ENCODE data around the gene HLA-DRB5.
"Not testable (repeated sequence)": the region's sequence is repeated elsewhere in the genome, so short reads cannot be mapped to it uniquely, and the experiment has no call there.

HLA-DRB5 gene

DNA sequence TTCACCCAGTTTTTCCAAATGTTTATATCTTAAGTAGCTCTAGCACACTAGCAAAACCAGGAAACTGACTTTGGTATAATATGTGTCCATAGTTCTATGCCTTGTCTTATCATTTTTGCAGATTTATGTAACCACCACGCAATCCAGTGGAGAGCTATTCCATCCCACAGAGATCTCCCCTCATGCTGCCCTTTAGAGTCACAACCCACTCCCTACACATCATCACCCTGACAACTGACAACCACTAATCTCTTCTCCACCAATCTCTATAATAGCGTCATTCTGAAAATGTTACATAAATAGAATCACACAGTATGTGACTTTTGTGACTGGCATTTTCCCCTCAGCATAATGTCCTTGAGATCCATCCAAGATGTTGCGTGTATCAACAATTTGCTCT is 29.1 kb downstream of the HLA-DRB5 start:
- DNase-seq (ENCODE audit: low read depth): no peak

DNA sequence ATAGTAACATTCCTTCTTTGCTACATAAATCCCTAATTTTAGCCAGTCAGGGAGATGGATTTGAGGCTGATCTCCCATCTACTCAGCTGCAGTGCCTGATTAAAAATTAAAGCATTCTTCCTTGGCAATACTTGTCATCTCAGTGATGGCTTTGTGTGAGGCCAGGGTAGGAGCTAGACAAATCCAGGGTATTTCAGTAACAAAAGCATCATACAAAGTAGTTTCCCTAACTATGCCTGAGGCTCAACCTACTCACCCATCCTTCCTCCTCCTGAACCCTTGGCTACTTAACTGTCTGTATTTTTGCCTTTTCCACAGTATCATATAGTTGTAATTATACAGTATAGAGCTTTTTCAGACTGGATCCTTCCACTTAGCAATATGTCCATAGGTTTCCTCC is 37.7 kb downstream of the HLA-DRB5 start:
- DNase-seq (ENCODE audit: low read depth): no peak

DNA sequence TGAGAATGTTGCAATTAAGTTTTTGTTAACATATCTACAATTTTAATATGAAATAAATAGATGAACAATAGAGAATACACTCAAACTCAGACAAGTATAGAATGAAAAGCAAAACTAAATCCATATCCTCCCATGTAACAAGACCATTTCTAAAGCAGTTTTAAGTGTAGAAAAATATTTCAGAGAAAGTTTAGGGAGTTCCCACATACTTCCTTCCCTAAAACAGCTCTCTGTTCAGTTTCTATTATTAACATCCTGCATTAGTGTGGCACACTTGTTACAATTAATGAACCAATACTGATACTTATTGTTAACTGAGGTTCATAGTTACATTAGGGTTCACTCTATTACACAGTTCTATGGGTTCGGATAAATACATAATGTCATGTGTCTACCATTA is 38.4 kb downstream of the HLA-DRB5 start:
- DNase-seq (ENCODE audit: low read depth): no peak

DNA sequence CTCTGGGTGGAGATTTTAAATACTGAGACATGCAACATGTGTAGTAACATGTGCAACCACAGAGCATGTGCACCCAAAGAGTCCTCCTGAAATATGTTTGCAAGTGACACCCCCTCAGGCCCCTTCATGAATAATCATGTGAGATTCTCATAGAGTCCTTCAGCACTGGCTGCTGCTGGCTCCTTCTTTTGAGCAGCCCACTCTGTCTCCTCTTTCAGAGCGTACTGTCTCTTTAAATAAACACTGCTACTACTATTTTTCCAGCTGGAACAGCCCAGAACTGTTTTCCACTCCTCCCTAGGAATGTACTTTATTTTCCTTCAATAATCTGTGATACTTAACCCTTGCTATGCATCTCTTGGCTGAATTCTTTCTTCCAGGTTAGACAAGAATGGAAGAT is 42.0 kb downstream of the HLA-DRB5 start:
- DNase-seq (ENCODE audit: low read depth): no peak

DNA sequence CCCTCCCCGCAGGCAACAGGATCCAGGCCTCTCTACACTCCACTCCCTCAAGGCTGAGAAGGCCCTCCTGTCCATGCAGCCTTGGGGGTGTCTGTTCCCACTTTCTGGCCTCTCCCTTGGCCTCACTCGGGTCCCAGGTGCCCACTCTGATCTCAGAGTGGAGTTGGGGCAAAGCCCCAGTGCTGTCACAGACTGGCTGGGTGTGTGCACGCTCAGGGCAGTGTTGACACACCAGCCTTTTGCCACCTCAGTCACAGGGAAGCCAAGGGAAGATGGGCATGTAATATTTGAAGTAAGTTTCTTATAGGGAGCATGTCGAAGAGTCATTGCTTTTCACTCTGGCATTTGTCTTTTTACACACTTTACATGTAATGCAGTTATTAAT is 45.5 kb downstream of the HLA-DRB5 start:
- DNase-seq (ENCODE audit: low read depth): no peak

DNA sequence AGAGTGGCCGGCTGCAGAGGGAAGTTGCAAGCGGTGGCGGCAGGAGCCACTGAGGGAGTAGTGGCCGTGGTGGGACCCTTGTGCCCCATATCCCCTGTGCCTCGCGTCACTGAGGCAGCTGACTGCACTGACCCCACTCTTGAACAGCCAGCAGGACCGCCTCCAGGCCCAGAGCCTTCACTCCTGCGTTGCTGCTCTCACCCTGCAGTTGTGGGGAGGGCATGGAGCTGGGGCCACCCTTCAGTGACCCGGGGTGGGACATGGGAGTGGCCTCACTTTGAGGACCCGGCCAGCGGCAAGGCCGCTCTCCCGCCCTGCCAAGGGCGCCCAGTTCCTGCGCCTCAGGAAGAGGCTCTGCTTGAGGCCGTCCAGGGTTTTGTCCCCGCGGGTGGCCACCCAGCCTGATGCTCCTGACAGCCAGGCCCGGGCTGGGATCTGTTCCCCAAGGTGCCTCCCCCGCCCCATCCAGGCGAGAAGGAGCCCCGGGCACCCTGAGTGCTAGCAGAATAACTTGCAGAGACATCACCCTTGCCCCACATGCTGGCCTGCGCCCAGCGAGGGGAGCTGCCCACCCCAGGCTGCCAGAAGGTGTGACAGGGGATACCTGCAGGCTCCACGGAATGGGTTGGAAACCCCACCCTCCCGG is 46.0 kb downstream of the HLA-DRB5 start:
- no peak for DNase-seq (ENCODE audit: low read depth)

DNA sequence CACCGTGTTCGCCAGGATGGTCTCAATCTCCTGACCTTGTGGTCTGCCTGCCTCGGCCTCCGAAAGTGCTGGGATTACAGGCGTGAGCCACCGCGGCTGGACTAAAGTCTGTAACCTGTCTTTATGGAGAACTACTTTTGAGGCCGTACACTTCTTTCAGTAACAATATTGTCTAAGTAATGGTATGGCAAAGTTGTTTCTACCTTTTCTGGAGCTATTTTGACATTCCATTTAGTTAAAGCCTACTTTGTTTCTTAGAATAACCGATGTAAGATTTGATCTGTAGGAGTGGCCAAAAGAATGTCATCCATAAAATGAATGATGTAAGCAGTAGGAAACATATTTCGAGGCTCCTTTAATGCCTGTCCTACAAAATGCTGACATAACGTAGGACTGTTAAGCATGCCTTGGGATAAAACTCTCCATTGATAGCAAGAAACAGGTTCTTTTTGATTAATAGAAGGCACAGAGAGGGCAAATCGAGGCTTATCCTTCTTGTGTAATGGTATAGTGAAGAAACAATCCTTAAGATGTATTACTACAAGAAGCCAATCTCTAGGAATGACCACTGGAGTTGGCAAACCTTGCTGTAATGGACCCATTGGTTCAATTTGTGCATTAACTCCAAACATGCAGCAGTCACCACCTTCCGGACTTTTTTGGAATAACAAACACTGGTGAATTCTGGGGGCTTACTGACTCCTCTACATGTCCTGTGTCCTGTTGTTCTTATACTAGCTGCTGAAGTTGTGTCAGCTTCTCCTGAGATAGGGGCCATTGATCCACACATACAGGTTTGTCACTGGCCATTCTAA is 54.5 kb downstream of the HLA-DRB5 start:
- no peak for DNase-seq (ENCODE audit: low read depth)

DNA sequence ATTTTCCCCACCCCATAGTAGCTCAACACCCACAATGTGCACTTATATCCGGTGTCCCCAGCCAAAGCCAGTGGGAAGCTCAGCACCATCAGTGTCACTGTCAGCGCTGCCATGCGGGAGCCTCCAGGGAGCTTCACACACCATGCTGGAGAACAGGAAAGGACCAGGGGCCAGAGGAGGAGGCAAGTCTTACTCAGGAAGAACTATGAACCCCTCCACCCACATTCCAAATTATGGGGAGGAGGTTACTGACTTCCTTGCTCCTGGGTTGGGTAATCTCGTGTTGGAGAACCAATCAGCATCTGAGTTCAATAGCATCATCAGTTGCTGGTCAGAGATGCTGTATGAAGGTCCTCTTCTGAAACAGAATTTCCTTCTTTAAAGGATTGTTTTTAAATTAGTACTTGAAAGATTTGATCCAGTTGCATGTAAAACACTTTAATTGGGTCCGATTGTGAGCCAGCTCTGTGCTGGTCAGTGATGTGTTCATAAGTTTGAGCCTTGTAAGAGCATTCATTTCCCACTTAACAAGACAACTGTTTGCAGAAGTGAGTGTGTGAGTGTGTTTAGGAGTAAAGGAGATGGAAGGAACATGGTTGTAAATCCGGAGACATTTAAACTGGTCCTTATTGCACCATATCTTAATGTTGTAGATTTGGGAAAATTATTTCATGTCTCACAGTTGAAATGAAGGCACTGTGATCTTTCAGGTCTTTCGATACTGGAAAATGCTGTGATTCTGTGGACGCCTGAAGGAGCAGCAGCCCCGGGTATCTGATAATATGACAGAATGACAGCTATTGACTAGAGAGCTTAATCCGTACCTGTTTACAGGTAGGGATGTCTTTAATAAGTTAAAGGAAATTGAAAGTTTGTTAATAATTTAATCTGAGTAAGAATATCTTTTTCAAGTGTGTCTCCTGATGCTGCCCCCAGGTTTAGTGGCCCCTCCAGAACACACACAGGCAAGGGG is 56.4 kb downstream of the HLA-DRB5 start:
- DNase-seq (ENCODE audit: low read depth): peak; percentile 25

DNA sequence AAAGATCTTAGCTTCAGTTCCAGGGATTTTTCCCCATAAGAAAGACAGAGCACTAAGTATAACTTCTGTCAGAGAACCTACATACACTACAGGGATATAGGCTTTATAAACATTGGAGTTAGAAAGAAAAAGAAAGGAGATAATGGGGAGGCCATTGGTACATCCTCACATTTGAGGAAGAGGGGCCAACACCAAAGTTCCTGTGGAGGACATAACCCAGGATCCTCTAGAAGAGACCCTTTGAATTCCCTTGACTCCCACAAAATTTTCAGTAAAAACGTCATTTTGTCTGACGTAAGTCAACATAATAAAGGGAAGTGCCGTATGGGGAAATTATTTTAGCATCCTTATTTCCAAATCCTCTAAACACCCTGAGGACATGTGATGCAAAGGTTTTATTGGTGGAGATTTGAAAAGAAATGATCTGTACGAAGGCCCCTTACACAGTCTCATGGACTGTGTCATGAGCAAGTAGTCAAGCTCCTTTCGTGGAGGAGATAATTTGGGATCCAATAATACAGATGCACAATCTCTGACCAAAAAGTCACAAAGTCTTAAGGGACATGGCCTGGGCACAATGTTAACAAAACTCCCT is 57.2 kb downstream of the HLA-DRB5 start:
- no peak for DNase-seq (ENCODE audit: low read depth)

DNA sequence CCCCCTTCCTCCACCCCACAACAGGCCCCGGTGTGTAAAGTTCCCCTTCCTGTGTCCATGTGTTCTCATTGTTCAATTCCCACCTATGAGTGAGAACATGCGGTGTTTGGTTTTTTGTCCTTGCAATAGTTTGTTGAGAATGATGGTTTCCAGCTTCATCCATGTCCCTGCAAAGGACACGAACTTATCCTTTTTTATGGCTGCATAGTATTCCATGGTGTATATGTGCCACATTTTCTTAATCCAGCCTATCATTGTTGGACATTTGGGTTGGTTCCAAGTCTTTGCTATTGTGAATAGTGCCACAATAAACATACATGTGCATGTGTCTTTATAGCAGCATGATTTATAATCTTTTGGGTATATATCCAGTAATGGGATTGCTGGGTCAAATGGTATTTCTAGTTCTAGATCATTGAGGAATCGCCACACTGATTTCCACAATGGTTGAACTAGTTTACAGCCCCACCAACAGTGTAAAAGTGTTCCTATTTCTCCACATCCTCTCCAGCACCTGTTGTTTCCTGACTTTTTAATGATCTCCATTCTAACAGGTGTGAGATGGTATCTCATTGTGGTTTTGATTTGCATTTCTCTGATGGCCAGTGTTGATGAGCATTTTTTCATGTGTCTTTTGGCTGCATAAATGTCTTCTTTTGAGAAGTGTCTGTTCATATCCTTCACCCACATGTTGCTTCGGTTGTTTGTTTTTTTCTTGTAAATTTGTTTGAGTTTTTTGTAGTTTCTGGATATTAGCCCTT is 62.2 kb downstream of the HLA-DRB5 start:
- not testable (repeated sequence) for DNase-seq (ENCODE audit: low read depth)

All from stromal cell of bone marrow (primary cell).